Liver (tissue), 9 donors: ENCODE results near the gene HNF4A. TPM values are rescaled to one million over a fixed set of nuclear protein-coding genes. Genes with fewer than 3 reads are reported as not detected.

Experiments
- DNase-seq: peaks from one replicate; pipeline ENCODE4 v3.0.0-alpha.2; 2017; ENCODE audit warnings: low spot score
- H3K27ac ChIP-seq, 2 donors: one replicate each; pipeline ENCODE4 v1.7.0; 2013; ENCODE audit warnings: inconsistent platforms in 2 of 2, low read length in 2 of 2, control low read depth in 1 of 2, low read depth in 1 of 2, mild to moderate bottlenecking in 1 of 2
- H3K27me3 ChIP-seq, 4 donors: one replicate each; pipeline versions ENCODE4 v1.6.1 to v1.7.0; 2013; ENCODE audit warnings: low read length in 3 of 4, inconsistent platforms in 1 of 4, mild to moderate bottlenecking in 1 of 4, moderate library complexity in 1 of 4; ENCODE audit not compliant: control insufficient read depth in 4 of 4, insufficient read depth in 4 of 4
- H3K36me3 ChIP-seq, 4 donors: one replicate each; pipeline versions ENCODE4 v1.6.1 to v1.7.0; 2013; ENCODE audit warnings: low read length in 3 of 4, mild to moderate bottlenecking in 3 of 4, low read depth in 1 of 4, moderate library complexity in 1 of 4; ENCODE audit not compliant: control insufficient read depth in 4 of 4, insufficient read depth in 3 of 4
- H3K4me1 ChIP-seq, 4 donors: one replicate each; pipeline versions ENCODE4 v1.6.1 to v1.7.0; 2013; ENCODE audit warnings: low read length in 3 of 4, mild to moderate bottlenecking in 3 of 4, moderate library complexity in 1 of 4; ENCODE audit not compliant: control insufficient read depth in 4 of 4, insufficient read depth in 4 of 4
- H3K4me3 ChIP-seq, 3 donors: one replicate each; pipeline versions ENCODE4 v1.6.1 to v1.7.0; 2013; ENCODE audit warnings: low read length in 3 of 3, control low read depth in 1 of 3, low read depth in 1 of 3, mild to moderate bottlenecking in 1 of 3
- H3K9ac ChIP-seq, 2 donors: one replicate each; pipeline ENCODE4 v1.7.0; 2013; ENCODE audit warnings: low read length in 2 of 2, mild to moderate bottlenecking in 2 of 2, moderate library complexity in 2 of 2, control low read depth in 1 of 2, low read depth in 1 of 2
- H3K9me3 ChIP-seq, 4 donors: one replicate each; pipeline versions ENCODE4 v1.6.1 to v1.7.0; 2013; ENCODE audit warnings: low read length in 3 of 4; ENCODE audit not compliant: control insufficient read depth in 4 of 4
- FOXA1 ChIP-seq: IDR thresholded peaks from 2 replicates; pipeline ENCODE4 v1.6.1; 2016; ENCODE audit warnings: antibody characterized with exemption
- FOXA2 ChIP-seq: IDR thresholded peaks from 2 replicates; pipeline ENCODE4 v1.6.1; 2016; ENCODE audit warnings: antibody characterized with exemption
- GABPA ChIP-seq, 2 donors: IDR thresholded peaks in 1 of 2; conservative IDR thresholded peaks in 1 of 2; 2 replicates each; pipeline ENCODE4 v1.6.1; 2016; ENCODE audit warnings: antibody characterized with exemption in 2 of 2, mild to moderate bottlenecking in 1 of 2, moderate library complexity in 1 of 2
- HNF4A ChIP-seq, 2 donors: conservative IDR thresholded peaks; 2 replicates each; pipeline ENCODE4 v1.6.1; 2016; ENCODE audit warnings: antibody characterized with exemption in 2 of 2, mild to moderate bottlenecking in 2 of 2
- HNF4G ChIP-seq: IDR thresholded peaks from 2 replicates; pipeline ENCODE4 v1.6.1; 2016; ENCODE audit warnings: antibody characterized with exemption
- JUND ChIP-seq, 2 donors: IDR thresholded peaks; 2 replicates each; pipeline ENCODE4 v1.6.1; 2016; ENCODE audit warnings: antibody characterized with exemption in 2 of 2
- NR2F2 ChIP-seq: IDR thresholded peaks from 2 replicates; pipeline ENCODE4 v1.6.1; 2016; ENCODE audit warnings: antibody characterized with exemption
- RAD21 ChIP-seq, 2 donors: IDR thresholded peaks; 2 replicates each; pipeline ENCODE4 v1.6.1; 2016; ENCODE audit warnings: antibody characterized with exemption in 2 of 2, mild to moderate bottlenecking in 2 of 2
- YY1 ChIP-seq: IDR thresholded peaks from 2 replicates; pipeline ENCODE4 v1.6.1; 2016; ENCODE audit warnings: antibody characterized with exemption, mild to moderate bottlenecking
- WGBS: extraction: QIAGEN DNeasy Blood & Tissue Kit; methylation state at CpG from one replicate; pipeline ENCODE4 v1.1.7; 2013; 5-methylcytosine and 5-hydroxymethylcytosine counted together
- polyA plus RNA-seq, 2 donors: library from polyadenylated mRNA; stranded (reverse) in 1 of 2; unstranded in 1 of 2; fragments of 200-250 nt in 1 of 2; fragments of >200 nt in 1 of 2; fragmentation: Nextera tagmentation in 1 of 2; extraction: Ambion mirVana in 1 of 2; gene quantifications; one replicate each; pipeline versions ENCODE4 v1.2.1 to v1.2.3, GENCODE V29; 2013 to 2015
- total RNA-seq, 2 donors: library from RNA; depleted of rRNA; stranded (reverse); fragments of >200 nt; gene quantifications; one replicate each; pipeline ENCODE4 v1.2.3, GENCODE V29; 2014
- TF ChIP-seq, protein P1 (sequence below): IDR thresholded peaks from 2 replicates; pipeline ENCODE4 v1.6.1; 2016; ENCODE audit warnings: antibody characterized with exemption, mild to moderate bottlenecking
- TF ChIP-seq, protein P2 (sequence below): IDR thresholded peaks from 2 replicates; pipeline ENCODE4 v1.6.1; 2016; ENCODE audit warnings: antibody characterized with exemption
- TF ChIP-seq, protein P3 (sequence below): IDR thresholded peaks from 2 replicates; pipeline ENCODE4 v1.6.1; 2016; ENCODE audit warnings: antibody characterized with exemption
- TF ChIP-seq, protein P4 (sequence below): IDR thresholded peaks from 2 replicates; pipeline ENCODE4 v1.6.1; 2016; ENCODE audit warnings: antibody characterized with exemption
- TF ChIP-seq, protein P5 (sequence below): fragments of 150-350 bp; IDR thresholded peaks from 2 replicates; pipeline ENCODE4 v1.5.1; 2017; ENCODE audit warnings: improper control_type of control experiment, low read depth, low read length; ENCODE audit not compliant: missing input control
- donor health status: healthy.
- donor health status: healthy.
- donor health status: healthy.
- donor health status: healthy.
- donor health status: healthy.

Gene HNF4A
- total and polyA plus RNA-seq, 4 donors: 51.7 to 171 (median 86.0) TPM

DNA sequence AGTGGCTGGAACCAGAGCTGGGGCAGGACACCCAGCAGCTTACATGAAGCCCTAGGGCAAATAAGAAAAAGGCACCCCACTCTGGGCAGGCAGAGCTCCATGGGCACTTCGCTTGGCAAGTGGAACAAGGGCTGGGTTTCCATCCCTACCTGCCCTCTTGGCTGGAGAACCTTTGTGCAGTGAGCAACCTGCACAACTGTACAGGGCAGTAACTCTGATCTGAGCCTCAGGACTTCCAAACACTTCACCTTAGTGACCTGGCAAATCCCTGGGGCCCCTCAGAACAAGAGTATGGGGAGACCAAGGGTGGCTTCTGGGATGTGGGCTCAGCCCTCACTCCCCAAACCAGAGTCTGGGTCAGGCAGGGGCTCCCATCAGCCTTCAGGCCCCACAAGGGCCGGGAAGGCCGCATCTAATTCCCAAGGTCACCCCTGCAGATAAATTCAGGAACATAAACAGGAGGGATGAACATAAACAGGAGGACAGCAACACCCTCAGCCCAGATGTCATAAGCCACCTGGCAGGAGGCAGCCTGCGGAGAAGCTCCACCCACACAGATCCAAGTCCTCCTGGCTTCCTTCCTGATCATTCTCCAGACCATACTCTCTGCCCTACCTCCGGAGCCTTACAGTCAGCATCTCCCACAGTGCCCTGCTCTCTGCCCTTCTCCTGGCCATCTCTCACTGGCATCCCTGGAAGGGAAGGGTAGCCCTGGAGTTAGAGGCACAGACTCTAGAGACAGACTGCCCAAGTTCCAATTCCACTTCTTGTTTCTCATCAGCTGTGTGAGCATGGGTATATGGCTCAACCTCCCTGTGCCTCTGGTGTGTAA lies 37.5 kb downstream of the HNF4A start (continued):
- TF ChIP-seq, protein P1, sequence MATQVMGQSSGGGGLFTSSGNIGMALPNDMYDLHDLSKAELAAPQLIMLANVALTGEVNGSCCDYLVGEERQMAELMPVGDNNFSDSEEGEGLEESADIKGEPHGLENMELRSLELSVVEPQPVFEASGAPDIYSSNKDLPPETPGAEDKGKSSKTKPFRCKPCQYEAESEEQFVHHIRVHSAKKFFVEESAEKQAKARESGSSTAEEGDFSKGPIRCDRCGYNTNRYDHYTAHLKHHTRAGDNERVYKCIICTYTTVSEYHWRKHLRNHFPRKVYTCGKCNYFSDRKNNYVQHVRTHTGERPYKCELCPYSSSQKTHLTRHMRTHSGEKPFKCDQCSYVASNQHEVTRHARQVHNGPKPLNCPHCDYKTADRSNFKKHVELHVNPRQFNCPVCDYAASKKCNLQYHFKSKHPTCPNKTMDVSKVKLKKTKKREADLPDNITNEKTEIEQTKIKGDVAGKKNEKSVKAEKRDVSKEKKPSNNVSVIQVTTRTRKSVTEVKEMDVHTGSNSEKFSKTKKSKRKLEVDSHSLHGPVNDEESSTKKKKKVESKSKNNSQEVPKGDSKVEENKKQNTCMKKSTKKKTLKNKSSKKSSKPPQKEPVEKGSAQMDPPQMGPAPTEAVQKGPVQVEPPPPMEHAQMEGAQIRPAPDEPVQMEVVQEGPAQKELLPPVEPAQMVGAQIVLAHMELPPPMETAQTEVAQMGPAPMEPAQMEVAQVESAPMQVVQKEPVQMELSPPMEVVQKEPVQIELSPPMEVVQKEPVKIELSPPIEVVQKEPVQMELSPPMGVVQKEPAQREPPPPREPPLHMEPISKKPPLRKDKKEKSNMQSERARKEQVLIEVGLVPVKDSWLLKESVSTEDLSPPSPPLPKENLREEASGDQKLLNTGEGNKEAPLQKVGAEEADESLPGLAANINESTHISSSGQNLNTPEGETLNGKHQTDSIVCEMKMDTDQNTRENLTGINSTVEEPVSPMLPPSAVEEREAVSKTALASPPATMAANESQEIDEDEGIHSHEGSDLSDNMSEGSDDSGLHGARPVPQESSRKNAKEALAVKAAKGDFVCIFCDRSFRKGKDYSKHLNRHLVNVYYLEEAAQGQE: peak; percentile 83
- peak; percentile 20 for TF ChIP-seq HNF4G
- TF ChIP-seq, protein P2, sequence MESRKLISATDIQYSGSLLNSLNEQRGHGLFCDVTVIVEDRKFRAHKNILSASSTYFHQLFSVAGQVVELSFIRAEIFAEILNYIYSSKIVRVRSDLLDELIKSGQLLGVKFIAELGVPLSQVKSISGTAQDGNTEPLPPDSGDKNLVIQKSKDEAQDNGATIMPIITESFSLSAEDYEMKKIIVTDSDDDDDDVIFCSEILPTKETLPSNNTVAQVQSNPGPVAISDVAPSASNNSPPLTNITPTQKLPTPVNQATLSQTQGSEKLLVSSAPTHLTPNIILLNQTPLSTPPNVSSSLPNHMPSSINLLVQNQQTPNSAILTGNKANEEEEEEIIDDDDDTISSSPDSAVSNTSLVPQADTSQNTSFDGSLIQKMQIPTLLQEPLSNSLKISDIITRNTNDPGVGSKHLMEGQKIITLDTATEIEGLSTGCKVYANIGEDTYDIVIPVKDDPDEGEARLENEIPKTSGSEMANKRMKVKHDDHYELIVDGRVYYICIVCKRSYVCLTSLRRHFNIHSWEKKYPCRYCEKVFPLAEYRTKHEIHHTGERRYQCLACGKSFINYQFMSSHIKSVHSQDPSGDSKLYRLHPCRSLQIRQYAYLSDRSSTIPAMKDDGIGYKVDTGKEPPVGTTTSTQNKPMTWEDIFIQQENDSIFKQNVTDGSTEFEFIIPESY: peak; percentile 88

DNA sequence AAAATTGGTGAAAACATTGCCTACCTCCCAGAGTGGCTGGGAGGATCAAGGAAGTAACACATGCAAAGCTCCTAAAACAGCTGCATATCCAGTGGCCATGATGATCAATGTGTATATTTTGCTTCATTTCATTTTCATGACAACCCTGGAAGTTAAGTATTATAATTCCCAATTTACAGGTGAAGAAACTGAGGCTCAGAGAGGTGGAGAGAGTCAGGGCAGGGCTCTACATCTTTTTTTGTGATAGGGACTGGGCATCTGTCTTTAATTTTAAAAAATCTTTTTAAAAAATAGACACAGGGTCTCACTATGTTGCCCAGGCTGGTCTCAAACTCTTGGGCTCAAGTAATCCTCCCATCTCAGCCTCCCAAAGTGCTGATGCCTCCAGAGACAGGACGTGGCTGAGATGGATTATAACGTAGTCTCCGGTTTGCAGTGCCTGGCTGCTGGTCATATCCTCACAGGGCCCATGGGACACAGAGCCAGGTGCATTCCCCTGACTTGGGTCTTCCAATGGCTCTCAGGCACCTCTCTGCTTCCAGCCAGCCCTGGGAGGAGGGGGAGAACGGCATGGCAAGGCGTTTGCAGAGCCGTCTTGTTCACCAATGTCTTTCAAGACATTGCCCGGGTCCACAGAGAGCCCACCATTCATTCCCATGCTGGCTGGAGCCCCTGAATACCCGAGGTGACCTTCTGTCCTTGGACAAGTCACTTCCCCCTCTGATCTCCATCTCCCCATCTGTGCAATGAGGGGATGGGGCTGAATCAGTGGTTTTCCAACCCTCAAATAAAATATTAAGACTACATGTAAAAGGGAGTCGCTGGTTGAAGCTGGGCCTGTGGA lies 38.3 kb downstream of the HNF4A start:
- Histone ChIP-seq H3K36me3 (peaks cover 0 to 7% (median 3%) of the 10 kb centered on the region in 4 donors), H3K4me3 (peak overlapping the region; percentile 58 to 81 (median 73)), H3K27ac (peak overlapping the region; percentile 91 to 93), H3K9ac (peak overlapping the region; percentile 44 to 97), H3K9me3 (no peaks in the 10 kb centered on the region), H3K27me3 (no peaks in the 10 kb centered on the region), H3K4me1 (peaks cover 15 to 77% (median 55%) of the 10 kb centered on the region in 4 donors)
- TF ChIP-seq, protein P1: no peak
- TF ChIP-seq, protein P3, sequence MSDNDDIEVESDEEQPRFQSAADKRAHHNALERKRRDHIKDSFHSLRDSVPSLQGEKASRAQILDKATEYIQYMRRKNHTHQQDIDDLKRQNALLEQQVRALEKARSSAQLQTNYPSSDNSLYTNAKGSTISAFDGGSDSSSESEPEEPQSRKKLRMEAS: no peak
- no peak for TF ChIP-seq RAD21 (IDR thresholded peaks at IDR 0.05)
- TF ChIP-seq FOXA1: no peak
- TF ChIP-seq FOXA2: no peak
- TF ChIP-seq, protein P4, sequence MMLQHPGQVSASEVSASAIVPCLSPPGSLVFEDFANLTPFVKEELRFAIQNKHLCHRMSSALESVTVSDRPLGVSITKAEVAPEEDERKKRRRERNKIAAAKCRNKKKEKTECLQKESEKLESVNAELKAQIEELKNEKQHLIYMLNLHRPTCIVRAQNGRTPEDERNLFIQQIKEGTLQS: no peak
- TF ChIP-seq HNF4G: no peak
- TF ChIP-seq HNF4A (conservative IDR thresholded peaks at IDR 0.05): no peak
- TF ChIP-seq, protein P2: no peak
- TF ChIP-seq, protein P5, sequence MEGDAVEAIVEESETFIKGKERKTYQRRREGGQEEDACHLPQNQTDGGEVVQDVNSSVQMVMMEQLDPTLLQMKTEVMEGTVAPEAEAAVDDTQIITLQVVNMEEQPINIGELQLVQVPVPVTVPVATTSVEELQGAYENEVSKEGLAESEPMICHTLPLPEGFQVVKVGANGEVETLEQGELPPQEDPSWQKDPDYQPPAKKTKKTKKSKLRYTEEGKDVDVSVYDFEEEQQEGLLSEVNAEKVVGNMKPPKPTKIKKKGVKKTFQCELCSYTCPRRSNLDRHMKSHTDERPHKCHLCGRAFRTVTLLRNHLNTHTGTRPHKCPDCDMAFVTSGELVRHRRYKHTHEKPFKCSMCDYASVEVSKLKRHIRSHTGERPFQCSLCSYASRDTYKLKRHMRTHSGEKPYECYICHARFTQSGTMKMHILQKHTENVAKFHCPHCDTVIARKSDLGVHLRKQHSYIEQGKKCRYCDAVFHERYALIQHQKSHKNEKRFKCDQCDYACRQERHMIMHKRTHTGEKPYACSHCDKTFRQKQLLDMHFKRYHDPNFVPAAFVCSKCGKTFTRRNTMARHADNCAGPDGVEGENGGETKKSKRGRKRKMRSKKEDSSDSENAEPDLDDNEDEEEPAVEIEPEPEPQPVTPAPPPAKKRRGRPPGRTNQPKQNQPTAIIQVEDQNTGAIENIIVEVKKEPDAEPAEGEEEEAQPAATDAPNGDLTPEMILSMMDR: no peak
- TF ChIP-seq YY1: no peak
- no peak for TF ChIP-seq GABPA (IDR thresholded peaks at IDR 0.05 in 1 of 2, conservative IDR thresholded peaks at IDR 0.05 in 1 of 2)
- no peak for TF ChIP-seq JUND (IDR thresholded peaks at IDR 0.05)
- no peak for TF ChIP-seq NR2F2
- 35% methylated on average over 9 of the region's 9 CpGs for WGBS
- peak; percentile 59 for DNase-seq
